NCI-H526 (cell line): Measurements from ENCODE around the gene PHLDB1.

Experiments
- DNase-seq, 2 experiments: peaks; one replicate each; lab custom pipeline; 2025; lab: John Stamatoyannopoulos, UW

Gene PHLDB1

GRCh38 chr11:118622376-118623268 is 15.2 kb downstream of the PHLDB1 start:
- DNase-seq, result peak; percentile 99

- DNase-seq, result peak; percentile 99 to 100
Measured at GRCh38 chr11:118623269-118623655, 15.8 kb downstream of the PHLDB1 start.

DNA sequence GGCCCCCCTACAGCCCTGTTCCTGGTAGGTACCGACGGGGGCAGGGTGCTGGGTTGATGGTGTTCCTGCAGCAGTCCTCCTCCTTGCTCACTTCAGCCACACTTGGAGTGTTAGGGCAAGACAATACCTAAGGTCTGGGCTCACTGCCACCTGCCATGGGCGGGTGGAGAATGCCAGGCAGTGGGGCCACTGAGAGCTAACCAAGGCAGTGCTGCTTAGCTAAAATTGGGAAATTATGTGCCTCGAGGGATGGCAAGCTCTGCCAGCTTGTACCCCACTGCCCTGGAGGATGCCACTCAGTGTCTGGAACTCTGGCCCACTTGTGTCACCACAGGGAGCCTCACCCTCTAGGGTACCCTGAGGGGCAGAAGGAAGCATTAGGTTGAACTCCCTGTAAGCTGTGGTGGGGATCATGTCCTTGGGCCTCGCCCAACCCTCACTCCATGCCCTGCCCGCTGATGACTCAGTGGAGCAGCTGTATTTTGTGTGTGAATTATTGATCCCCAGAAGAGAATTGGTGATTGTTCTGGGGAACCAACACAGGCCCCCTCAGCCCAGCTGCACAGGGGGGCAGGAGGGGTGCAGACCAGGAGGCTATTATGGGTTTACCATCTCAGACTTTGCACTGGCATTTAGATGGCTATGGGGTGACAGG is 17.7 kb downstream of the PHLDB1 start:
- DNase-seq, result no peak

DNA sequence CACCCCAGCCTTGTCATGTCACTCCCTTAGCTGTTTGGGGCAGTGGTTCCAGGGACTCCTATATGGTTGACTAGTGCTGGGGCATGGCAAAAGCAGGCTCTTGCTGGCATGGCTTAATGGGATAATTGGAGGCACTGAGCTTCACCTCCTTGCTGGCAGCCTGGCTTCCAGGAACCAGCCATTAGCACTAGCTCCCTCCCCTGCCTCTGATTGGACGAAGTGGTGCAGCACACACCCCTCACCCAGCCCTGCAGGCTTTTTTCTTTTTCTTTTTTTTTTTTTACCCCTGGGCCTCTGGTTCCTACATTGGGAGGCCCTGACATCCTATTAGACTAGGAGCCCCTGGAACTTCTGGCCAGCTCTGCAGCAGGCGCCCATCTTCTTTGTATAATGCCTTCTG is 18.6 kb downstream of the PHLDB1 start:
- DNase-seq, result peak in 1 of 2 experiments; percentile 43

GRCh38 chr11:118627566-118627965 is 20.2 kb downstream of the PHLDB1 start:
- no peak for DNase-seq

DNA sequence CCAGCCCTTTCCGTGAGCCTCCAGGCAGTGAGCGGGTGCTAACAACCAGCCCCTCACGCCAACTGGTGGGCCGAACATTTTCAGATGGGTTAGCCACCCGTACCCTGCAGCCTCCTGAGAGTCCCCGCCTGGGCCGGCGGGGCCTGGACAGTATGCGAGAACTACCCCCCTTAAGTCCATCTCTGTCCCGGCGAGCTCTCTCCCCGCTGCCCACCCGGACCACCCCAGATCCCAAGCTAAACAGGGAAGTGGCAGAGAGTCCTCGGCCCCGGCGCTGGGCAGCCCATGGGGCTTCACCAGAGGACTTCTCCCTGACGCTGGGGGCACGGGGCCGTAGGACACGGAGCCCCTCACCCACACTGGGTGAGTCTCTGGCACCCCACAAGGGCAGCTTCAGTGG is 20.6 kb downstream of the PHLDB1 start:
- no peak for DNase-seq

DNA sequence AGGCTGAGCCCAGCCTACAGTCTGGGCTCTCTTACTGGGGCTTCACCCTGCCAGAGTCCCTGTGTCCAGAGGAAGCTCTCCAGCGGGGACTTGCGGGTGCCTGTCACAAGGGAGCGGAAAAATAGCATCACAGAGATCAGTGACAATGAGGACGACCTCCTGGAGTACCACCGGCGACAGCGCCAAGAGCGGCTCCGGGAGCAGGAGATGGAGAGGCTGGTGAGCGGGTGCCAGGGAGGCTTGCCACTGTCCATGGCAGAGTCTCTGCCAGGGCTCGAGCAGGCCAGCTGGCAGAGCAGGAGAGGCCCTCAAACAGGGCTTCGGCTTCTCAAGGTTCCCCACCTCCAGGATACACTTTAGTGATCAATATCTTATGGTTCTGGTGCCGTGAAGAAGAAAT is 21.0 kb downstream of the PHLDB1 start:
- DNase-seq, result no peak

DNA sequence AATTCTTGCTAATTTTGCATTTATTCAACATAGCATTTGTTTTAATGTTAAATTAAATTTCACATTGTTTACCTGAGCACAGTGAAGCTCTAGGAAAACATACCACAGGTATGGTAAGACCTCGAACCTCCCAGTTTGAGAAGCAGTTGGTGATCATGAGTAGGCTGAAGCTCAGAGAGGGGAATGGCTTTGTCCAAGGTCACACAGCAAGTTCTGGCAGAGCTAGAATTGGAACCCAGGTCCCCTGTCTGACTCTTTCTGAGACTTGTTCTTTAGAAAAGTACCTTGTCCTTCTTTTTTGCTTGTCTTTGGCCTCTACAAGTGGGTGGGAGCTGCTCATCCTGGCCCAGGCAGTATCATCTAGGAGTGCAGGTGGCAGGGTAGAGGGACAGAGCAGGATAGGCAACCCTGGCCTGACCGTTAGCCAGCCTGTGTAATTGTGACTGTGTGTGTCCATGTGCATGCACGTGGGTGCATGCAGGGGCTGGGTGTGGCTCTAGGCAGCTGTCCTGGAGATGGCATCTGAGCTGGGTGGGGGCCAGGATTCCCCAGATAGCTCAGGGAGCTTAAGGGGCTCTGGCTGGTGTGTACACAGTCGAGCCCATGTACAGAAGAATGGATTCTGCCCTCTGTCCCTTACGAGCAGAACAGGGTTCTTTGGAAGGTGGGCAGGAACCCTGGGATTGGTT is 21.6 kb downstream of the PHLDB1 start:
- no peak for DNase-seq

GRCh38 chr11:118629761-118630661 is 22.6 kb downstream of the PHLDB1 start:
- no peak for DNase-seq

GRCh38 chr11:118631142-118631909 is 23.9 kb downstream of the PHLDB1 start:
- DNase-seq, result no peak

- no peak for DNase-seq
Measured at GRCh38 chr11:118632577-118633318, 25.3 kb downstream of the PHLDB1 start.

GRCh38 chr11:118633319-118633690 is 25.9 kb downstream of the PHLDB1 start:
- no peak for DNase-seq

DNA sequence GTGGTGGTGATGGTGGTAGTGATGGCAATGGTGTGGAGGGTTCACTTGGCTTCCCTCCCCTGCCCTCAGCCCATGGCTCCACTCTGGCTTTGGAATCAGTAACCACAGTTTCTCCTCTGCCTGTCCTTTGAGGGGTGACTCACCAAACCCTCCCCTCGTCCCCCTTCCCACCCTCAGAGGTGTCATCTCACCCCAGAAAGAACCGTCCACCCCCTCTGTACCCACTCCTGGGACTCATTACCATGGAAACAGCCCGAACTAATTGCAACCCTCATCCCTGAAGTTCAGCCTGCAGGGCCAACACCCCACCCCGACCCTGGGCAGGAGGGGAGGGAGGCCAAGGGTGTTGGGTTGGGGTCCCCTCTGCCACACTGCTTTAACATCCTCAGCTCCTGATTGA is 26.6 kb downstream of the PHLDB1 start:
- no peak for DNase-seq

DNA sequence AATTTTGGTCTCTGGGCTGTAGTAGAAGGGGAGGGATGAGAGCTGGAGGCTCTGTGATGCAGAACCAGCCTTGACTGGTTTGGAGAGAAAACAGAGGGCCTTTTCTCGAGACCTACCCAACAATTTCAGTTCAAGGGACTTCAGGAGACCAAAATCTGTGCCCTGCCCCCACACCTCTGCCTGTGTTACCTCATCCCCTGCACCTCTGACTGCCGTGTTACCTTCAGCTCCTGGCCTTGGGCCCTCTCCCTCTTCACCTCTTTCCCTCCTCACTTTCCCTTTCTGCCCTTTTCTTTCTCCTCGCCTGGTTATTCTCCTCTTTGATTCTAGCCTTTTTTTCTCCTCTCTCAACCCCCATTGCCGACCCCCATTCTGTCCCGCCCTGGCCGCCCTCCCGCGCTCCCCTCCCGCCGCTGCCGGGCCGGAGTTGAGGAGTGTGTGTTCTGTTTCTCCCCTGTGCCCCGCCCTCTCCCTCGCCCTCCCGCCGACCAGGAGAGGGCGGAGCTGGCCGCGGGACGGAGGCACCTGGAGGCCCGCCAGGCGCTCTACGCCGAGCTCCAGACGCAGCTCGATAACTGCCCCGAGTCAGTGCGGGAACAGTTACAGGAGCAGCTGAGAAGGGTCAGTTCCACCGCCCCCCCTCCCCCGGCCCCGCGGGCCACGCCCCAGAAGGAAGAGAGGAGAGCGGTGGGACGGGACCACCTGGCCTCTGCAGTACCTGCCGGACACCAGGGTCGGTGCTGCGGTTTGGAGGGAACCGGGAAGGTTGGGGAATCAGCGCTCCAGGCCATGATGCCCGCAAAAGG is 27.2 kb downstream of the PHLDB1 start:
- peak; percentile 91 to 99 for DNase-seq

DNA sequence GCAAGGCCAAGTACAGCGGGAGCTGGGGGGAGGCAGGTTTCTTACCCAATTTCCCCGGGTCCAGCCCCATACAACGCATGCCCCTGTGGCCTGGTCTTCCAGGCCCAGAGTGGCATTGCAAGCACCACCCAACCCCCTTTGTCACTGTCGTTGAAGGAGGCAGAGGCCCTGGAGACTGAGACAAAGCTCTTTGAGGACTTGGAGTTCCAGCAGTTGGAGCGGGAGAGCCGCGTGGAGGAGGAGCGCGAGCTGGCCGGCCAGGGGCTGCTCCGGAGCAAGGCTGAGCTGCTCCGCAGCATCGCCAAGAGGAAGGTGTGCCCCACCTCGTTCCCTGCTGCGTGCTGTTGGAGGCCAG is 27.8 kb downstream of the PHLDB1 start:
- DNase-seq, result peak; percentile 79 to 91

GRCh38 chr11:118635642-118636041 is 28.2 kb downstream of the PHLDB1 start:
- DNase-seq, result no peak

GRCh38 chr11:118636569-118637290 is 29.3 kb downstream of the PHLDB1 start:
- DNase-seq, result no peak

- DNase-seq, result no peak
Measured at GRCh38 chr11:118638726-118639125, 31.3 kb downstream of the PHLDB1 start.

- no peak for DNase-seq
Measured at GRCh38 chr11:118639899-118640298, 32.5 kb downstream of the PHLDB1 start.
